Keratinocyte (primary cell): ENCODE measurements around the gene RAPGEF3. TPM values are rescaled to one million over a fixed set of nuclear protein-coding genes. Genes with fewer than 3 reads are reported as not detected.

Source experiments
- DNase-seq: peaks from one replicate; pipeline ENCODE4 v3.0.0-alpha.2; 2011; ENCODE audit warnings: low read depth, missing footprints, low spot score
- FAIRE-seq: peaks from 2 replicates; lab custom pipeline; 2011; peaks lifted over from hg19 to GRCh38; lab: Jason Lieb, UNC
- H2AFZ ChIP-seq: 2 replicates; pipeline ENCODE4 v1.6.0; 2012; ENCODE audit warnings: low read length, control low read depth, inconsistent platforms; ENCODE audit not compliant: control insufficient read depth
- H3K27ac ChIP-seq: 2 replicates; pipeline ENCODE4 v1.5.1; 2011; ENCODE audit warnings: low read length; ENCODE audit not compliant: control insufficient read depth, insufficient read depth
- H3K27me3 ChIP-seq: 3 replicates; pipeline ENCODE4 v1.6.0; 2011; ENCODE audit warnings: low read length; ENCODE audit not compliant: control insufficient read depth, insufficient read depth; ENCODE audit errors: extremely low read depth
- H3K36me3 ChIP-seq, 2 experiments: 2 replicates in 1 of 2; 3 replicates in 1 of 2; pipeline ENCODE4 v1.5.1; 2011; ENCODE audit warnings: low read length in 2 of 2, mild to moderate bottlenecking in 1 of 2; ENCODE audit not compliant: control insufficient read depth in 2 of 2, insufficient read depth in 2 of 2; ENCODE audit errors: extremely low read depth in 1 of 2
- H3K4me1 ChIP-seq: 3 replicates; pipeline ENCODE4 v1.5.1; 2011; ENCODE audit warnings: low read length; ENCODE audit not compliant: control insufficient read depth, insufficient read depth; ENCODE audit errors: extremely low read depth
- H3K4me2 ChIP-seq: 3 replicates; pipeline ENCODE4 v1.6.0; 2011; ENCODE audit warnings: low read depth, low read length; ENCODE audit not compliant: control insufficient read depth, insufficient read depth; ENCODE audit errors: extremely low read depth
- H3K4me3 ChIP-seq, 3 experiments: fragments of 200-600 bp in 1 of 3; sonication (generic) in 1 of 3; 2 replicates in 2 of 3; 3 replicates in 1 of 3; pipeline ENCODE4 v1.5.1; 2011 to 2016; ENCODE audit warnings: low read length in 3 of 3, mild to moderate bottlenecking in 3 of 3, control low read depth in 2 of 3, inconsistent platforms in 1 of 3, low read depth in 1 of 3, mixed read lengths in 1 of 3, mixed run types in 1 of 3, moderate library complexity in 1 of 3; ENCODE audit not compliant: control insufficient read depth in 2 of 3, insufficient read depth in 2 of 3; ENCODE audit errors: extremely low read depth in 1 of 3
- H3K79me2 ChIP-seq: 2 replicates; pipeline ENCODE4 v1.6.0; 2012; ENCODE audit warnings: low read length; ENCODE audit not compliant: control insufficient read depth, insufficient read depth
- H3K9ac ChIP-seq: 3 replicates; pipeline ENCODE4 v1.6.0; 2011; ENCODE audit warnings: low read length; ENCODE audit not compliant: control insufficient read depth, insufficient read depth; ENCODE audit errors: extremely low read depth
- H3K9me1 ChIP-seq: 3 replicates; pipeline ENCODE4 v1.6.0; 2011; ENCODE audit warnings: low read length; ENCODE audit not compliant: control insufficient read depth, insufficient read depth; ENCODE audit errors: extremely low read depth
- H3K9me3 ChIP-seq: 2 replicates; pipeline ENCODE4 v1.5.1; 2012; ENCODE audit warnings: low read depth, low read length; ENCODE audit not compliant: control insufficient read depth
- H4K20me1 ChIP-seq: 3 replicates; pipeline ENCODE4 v1.6.0; 2011; ENCODE audit warnings: low read length; ENCODE audit not compliant: control insufficient read depth, insufficient read depth; ENCODE audit errors: extremely low read depth
- EZH2 ChIP-seq: IDR thresholded peaks from one replicate; pipeline ENCODE4 v1.6.1; 2012; ENCODE audit warnings: inconsistent platforms, mild to moderate bottlenecking, low read length, moderate library complexity
- dilution Hi-C: fragments of 300-500 bp; cut with MboI; formaldehyde crosslinking; loops from one replicate; pipeline ENCODE4 v1.7.0; 2020; ENCODE audit warnings: low sequenced_read_pairs; ENCODE audit not compliant: extremely low pct_ligation_motif_present
- polyA plus RNA-seq, 5 experiments: library from polyadenylated mRNA; depleted of rRNA in 3 of 5; stranded (reverse) in 3 of 5; stranded (forward) in 1 of 5; unstranded in 1 of 5; fragments of >200 nt; gene quantifications; 1 replicate in 1 of 5; 2 replicates in 3 of 5; 3 replicates in 1 of 5; pipeline versions ENCODE4 v1.2.1 to v1.2.3, GENCODE V29; 2011 to 2012; ENCODE audit warnings: missing spikeins in 2 of 5, low read depth in 1 of 5, low replicate concordance in 1 of 5
- TF ChIP-seq, protein P1 (sequence below), 3 experiments: IDR thresholded peaks in 1 of 3; conservative IDR thresholded peaks in 1 of 3; optimal IDR thresholded peaks in 1 of 3; 2 replicates in 2 of 3; 3 replicates in 1 of 3; pipeline versions ENCODE3 to v1.5.1; 2011; ENCODE audit warnings: low read length in 3 of 3, mild to moderate bottlenecking in 3 of 3, moderate library complexity in 2 of 3, control low read depth in 1 of 3, inconsistent platforms in 1 of 3; ENCODE audit not compliant: insufficient read depth in 2 of 3; ENCODE audit errors: extremely low read depth in 1 of 3

Gene RAPGEF3
- polyA plus RNA-seq, 1 donor (not counting 4 experiments of a cell fraction or from before 2014, with no cell fraction given): 5.1 TPM

GRCh38 chr12:47733142-47733541 is 25.5 kb downstream of the RAPGEF3 start:
- H3K4me3 ChIP-seq: no peak overlapping the region
- H3K9me1 ChIP-seq: no peaks in the 10 kb centered on the region
- H3K4me1 ChIP-seq: peaks cover 2% of the 10 kb centered on the region
- no peak overlapping the region for H3K9ac ChIP-seq
- H4K20me1 ChIP-seq: no peaks in the 10 kb centered on the region
- H2AFZ ChIP-seq: no peak overlapping the region
- FAIRE-seq (no peak), DNase-seq (no peak)
- TF ChIP-seq EZH2: no peak
- TF ChIP-seq, protein P1, sequence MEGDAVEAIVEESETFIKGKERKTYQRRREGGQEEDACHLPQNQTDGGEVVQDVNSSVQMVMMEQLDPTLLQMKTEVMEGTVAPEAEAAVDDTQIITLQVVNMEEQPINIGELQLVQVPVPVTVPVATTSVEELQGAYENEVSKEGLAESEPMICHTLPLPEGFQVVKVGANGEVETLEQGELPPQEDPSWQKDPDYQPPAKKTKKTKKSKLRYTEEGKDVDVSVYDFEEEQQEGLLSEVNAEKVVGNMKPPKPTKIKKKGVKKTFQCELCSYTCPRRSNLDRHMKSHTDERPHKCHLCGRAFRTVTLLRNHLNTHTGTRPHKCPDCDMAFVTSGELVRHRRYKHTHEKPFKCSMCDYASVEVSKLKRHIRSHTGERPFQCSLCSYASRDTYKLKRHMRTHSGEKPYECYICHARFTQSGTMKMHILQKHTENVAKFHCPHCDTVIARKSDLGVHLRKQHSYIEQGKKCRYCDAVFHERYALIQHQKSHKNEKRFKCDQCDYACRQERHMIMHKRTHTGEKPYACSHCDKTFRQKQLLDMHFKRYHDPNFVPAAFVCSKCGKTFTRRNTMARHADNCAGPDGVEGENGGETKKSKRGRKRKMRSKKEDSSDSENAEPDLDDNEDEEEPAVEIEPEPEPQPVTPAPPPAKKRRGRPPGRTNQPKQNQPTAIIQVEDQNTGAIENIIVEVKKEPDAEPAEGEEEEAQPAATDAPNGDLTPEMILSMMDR (optimal IDR thresholded peaks at IDR 0.05 in 1 of 3, IDR thresholded peaks at IDR 0.05 in 1 of 3, conservative IDR thresholded peaks at IDR 0.05 in 1 of 3; ENCODE audit: extremely low read depth in 1 of 3, insufficient read depth in 2 of 3, low read length in 3 of 3): peak in 2 of 3 experiments; percentile 2 to 7
- H3K79me2 ChIP-seq: no peaks in the 10 kb centered on the region
- no peaks in the 10 kb centered on the region for H3K27me3 ChIP-seq
- H3K36me3 ChIP-seq: peaks cover 0 to 5% of the 10 kb centered on the region in 2 experiments
- H3K4me2 ChIP-seq: no peak overlapping the region
- no peak overlapping the region for H3K27ac ChIP-seq
- H3K9me3 ChIP-seq: no peaks in the 10 kb centered on the region
- dilution Hi-C loops: no loop called here

DNA sequence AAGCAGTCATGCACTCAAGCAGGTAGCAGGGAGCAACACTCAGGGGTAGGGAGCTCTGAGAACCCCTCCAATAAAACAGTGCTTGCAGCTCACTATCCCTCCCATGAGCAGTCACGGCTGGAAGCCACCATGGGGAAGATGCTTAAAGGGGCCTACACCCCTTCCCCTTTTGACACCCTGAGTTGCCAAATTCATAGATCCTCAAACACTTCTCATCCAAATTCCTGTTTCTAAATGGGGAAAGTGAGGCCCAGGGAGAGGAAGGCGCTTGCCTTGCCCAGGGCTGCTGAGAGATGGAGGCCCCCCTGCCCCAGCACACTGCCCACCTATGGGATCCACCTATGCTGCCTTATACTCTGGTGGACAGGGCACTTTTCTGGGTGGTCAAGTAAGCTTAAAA is 26.2 kb downstream of the RAPGEF3 start:
- peaks cover 0 to 5% of the 10 kb centered on the region in 2 experiments for H3K36me3 ChIP-seq
- no peak overlapping the region for H3K27ac ChIP-seq
- FAIRE-seq (no peak), DNase-seq (no peak)
- TF ChIP-seq EZH2: no peak
- TF ChIP-seq, protein P1 (optimal IDR thresholded peaks at IDR 0.05 in 1 of 3, IDR thresholded peaks at IDR 0.05 in 1 of 3, conservative IDR thresholded peaks at IDR 0.05 in 1 of 3; ENCODE audit: extremely low read depth in 1 of 3, insufficient read depth in 2 of 3, low read length in 3 of 3): no peak
- H3K27me3 ChIP-seq: no peaks in the 10 kb centered on the region
- H3K4me2 ChIP-seq: no peak overlapping the region
- H3K9me3 ChIP-seq: no peaks in the 10 kb centered on the region
- H3K4me3 ChIP-seq: no peak overlapping the region
- H2AFZ ChIP-seq: no peak overlapping the region
- H3K4me1 ChIP-seq: peaks cover 2% of the 10 kb centered on the region
- dilution Hi-C loops: no loop called here
- no peaks in the 10 kb centered on the region for H3K9me1 ChIP-seq
- no peaks in the 10 kb centered on the region for H3K79me2 ChIP-seq
- no peak overlapping the region for H3K9ac ChIP-seq
- no peaks in the 10 kb centered on the region for H4K20me1 ChIP-seq
